Measurements from ENCODE around the gene COL9A1. TPM values are rescaled to one million over a fixed set of nuclear protein-coding genes. Genes with fewer than 3 reads are reported as not detected.

COL9A1 gene
- total RNA-seq, 1 experiment from 2014 or later = not detected

- H3K4me1 ChIP-seq (ENCODE audit: control insufficient read depth, insufficient read depth, low read length) = no peaks in the 10 kb centered on the region
- in situ Hi-C loops (cut with HindIII; ENCODE audit: low pct_unique_long_range_greater_than_20kb, low sequenced_read_pairs) (no loop called here), intact Hi-C loops (cut with micrococcal nuclease; ENCODE audit: unreplicated experiment) (no loop called here)
- ATAC-seq (no peak), DNase-seq (ENCODE audit: low read depth, low spot score) (no peak)
- ChIA-PET POLR2A (no interaction called here), CTCF (no interaction called here)
- H3K27me3 ChIP-seq (ENCODE audit: control insufficient read depth, insufficient read depth, low read length) = peaks cover 12% of the 10 kb centered on the region
- no peak overlapping the region for H3K27ac ChIP-seq (ENCODE audit: low read length)
- TF ChIP-seq, protein P1, sequence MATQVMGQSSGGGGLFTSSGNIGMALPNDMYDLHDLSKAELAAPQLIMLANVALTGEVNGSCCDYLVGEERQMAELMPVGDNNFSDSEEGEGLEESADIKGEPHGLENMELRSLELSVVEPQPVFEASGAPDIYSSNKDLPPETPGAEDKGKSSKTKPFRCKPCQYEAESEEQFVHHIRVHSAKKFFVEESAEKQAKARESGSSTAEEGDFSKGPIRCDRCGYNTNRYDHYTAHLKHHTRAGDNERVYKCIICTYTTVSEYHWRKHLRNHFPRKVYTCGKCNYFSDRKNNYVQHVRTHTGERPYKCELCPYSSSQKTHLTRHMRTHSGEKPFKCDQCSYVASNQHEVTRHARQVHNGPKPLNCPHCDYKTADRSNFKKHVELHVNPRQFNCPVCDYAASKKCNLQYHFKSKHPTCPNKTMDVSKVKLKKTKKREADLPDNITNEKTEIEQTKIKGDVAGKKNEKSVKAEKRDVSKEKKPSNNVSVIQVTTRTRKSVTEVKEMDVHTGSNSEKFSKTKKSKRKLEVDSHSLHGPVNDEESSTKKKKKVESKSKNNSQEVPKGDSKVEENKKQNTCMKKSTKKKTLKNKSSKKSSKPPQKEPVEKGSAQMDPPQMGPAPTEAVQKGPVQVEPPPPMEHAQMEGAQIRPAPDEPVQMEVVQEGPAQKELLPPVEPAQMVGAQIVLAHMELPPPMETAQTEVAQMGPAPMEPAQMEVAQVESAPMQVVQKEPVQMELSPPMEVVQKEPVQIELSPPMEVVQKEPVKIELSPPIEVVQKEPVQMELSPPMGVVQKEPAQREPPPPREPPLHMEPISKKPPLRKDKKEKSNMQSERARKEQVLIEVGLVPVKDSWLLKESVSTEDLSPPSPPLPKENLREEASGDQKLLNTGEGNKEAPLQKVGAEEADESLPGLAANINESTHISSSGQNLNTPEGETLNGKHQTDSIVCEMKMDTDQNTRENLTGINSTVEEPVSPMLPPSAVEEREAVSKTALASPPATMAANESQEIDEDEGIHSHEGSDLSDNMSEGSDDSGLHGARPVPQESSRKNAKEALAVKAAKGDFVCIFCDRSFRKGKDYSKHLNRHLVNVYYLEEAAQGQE (IDR thresholded peaks at IDR 0.05; ENCODE audit: insufficient read depth in 1 of 2, low read depth in 2 of 2, low read length in 1 of 2) = no peak
- TF ChIP-seq, protein P2, sequence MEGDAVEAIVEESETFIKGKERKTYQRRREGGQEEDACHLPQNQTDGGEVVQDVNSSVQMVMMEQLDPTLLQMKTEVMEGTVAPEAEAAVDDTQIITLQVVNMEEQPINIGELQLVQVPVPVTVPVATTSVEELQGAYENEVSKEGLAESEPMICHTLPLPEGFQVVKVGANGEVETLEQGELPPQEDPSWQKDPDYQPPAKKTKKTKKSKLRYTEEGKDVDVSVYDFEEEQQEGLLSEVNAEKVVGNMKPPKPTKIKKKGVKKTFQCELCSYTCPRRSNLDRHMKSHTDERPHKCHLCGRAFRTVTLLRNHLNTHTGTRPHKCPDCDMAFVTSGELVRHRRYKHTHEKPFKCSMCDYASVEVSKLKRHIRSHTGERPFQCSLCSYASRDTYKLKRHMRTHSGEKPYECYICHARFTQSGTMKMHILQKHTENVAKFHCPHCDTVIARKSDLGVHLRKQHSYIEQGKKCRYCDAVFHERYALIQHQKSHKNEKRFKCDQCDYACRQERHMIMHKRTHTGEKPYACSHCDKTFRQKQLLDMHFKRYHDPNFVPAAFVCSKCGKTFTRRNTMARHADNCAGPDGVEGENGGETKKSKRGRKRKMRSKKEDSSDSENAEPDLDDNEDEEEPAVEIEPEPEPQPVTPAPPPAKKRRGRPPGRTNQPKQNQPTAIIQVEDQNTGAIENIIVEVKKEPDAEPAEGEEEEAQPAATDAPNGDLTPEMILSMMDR (IDR thresholded peaks at IDR 0.05) = no peak
- TF ChIP-seq TCF7L2 (IDR thresholded peaks at IDR 0.05; ENCODE audit: low read depth, low read length) (no peak), SIN3A (IDR thresholded peaks at IDR 0.05; ENCODE audit: borderline replicate concordance, insufficient read depth, low read depth, low read length) (no peak), POLR2AphosphoS5 (IDR thresholded peaks at IDR 0.05; ENCODE audit: low read depth, low read length) (no peak)
- no peaks in the 10 kb centered on the region for H3K36me3 ChIP-seq (ENCODE audit: control insufficient read depth, insufficient read depth, low read length)
- no TSS peak for BruUV-seq (replicated peaks)
- H3K4me3 ChIP-seq (ENCODE audit: low read depth in 2 of 2, low read length in 2 of 2) = no peak overlapping the region
- H3K9me3 ChIP-seq (ENCODE audit: control insufficient read depth, insufficient read depth, low read depth, low read length) = 0 out of 2 replicates have a peak, but pooled peaks cover 3% of the 10 kb centered on the region
Observed at GRCh38 chr6:70241991-70242420, 60.9 kb downstream of the COL9A1 start.

- no peak for TF ChIP-seq TCF7L2 (IDR thresholded peaks at IDR 0.05; ENCODE audit: low read depth, low read length)
- no peak for TF ChIP-seq SIN3A (IDR thresholded peaks at IDR 0.05; ENCODE audit: borderline replicate concordance, insufficient read depth, low read depth, low read length)
- TF ChIP-seq, protein P1 (IDR thresholded peaks at IDR 0.05; ENCODE audit: insufficient read depth in 1 of 2, low read depth in 2 of 2, low read length in 1 of 2) = no peak
- no peak for TF ChIP-seq POLR2AphosphoS5 (IDR thresholded peaks at IDR 0.05; ENCODE audit: low read depth, low read length)
- TF ChIP-seq, protein P2 (IDR thresholded peaks at IDR 0.05) = no peak
- BruUV-seq (replicated peaks) = no TSS peak
- no peak overlapping the region for H3K4me3 ChIP-seq (ENCODE audit: low read depth in 2 of 2, low read length in 2 of 2)
- 0 out of 2 replicates have a peak, but pooled peaks cover 3% of the 10 kb centered on the region for H3K9me3 ChIP-seq (ENCODE audit: control insufficient read depth, insufficient read depth, low read depth, low read length)
- no peaks in the 10 kb centered on the region for H3K4me1 ChIP-seq (ENCODE audit: control insufficient read depth, insufficient read depth, low read length)
- H3K27ac ChIP-seq (ENCODE audit: low read length) = no peak overlapping the region
- H3K27me3 ChIP-seq (ENCODE audit: control insufficient read depth, insufficient read depth, low read length) = peaks cover 12% of the 10 kb centered on the region
- ATAC-seq = no peak
- POLR2A ChIA-PET = no interaction called here
- CTCF ChIA-PET = no interaction called here
- no peak for DNase-seq (ENCODE audit: low read depth, low spot score)
- no peaks in the 10 kb centered on the region for H3K36me3 ChIP-seq (ENCODE audit: control insufficient read depth, insufficient read depth, low read length)
- in situ Hi-C loops (cut with HindIII; ENCODE audit: low pct_unique_long_range_greater_than_20kb, low sequenced_read_pairs) (no loop called here), intact Hi-C loops (cut with micrococcal nuclease; ENCODE audit: unreplicated experiment) (no loop called here)
Observed at GRCh38 chr6:70241031-70241430, 61.9 kb downstream of the COL9A1 start.
